DLD1 (cell line): Measurements from ENCODE around the gene VIL1.

Experiments used
- in situ Hi-C: cut with HindIII; loops from 2 replicates; pipeline ENCODE4 v1.10.0; 2017; ENCODE audit warnings: low sequenced_read_pairs

Gene VIL1

DNA sequence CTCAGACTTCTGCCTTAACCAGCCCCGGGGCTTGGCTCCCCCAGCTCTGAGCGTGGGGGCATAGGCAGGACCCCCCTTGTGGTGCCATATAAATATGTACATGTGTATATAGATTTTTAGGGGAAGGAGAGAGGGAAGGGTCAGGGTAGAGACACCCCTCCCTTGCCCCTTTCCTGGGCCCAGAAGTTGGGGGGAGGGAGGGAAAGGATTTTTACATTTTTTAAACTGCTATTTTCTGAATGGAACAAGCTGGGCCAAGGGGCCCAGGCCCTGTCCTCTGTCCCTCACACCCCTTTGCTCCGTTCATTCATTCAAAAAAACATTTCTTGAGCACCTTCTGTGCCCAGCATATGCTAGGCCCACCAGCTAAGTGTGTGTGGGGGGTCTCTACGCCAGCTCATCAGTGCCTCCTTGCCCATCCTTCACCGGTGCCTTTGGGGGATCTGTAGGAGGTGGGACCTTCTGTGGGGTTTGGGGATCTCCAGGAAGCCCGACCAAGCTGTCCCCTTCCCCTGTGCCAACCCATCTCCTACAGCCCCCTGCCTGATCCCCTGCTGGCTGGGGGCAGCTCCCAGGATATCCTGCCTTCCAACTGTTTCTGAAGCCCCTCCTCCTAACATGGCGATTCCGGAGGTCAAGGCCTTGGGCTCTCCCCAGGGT, 13.7 kb upstream of the VIL1 start:
- in situ Hi-C loops: no loop called here

GRCh38 chr2:218405746-218406208, 13.1 kb upstream of the VIL1 start:
- in situ Hi-C loops: no loop called here

DNA sequence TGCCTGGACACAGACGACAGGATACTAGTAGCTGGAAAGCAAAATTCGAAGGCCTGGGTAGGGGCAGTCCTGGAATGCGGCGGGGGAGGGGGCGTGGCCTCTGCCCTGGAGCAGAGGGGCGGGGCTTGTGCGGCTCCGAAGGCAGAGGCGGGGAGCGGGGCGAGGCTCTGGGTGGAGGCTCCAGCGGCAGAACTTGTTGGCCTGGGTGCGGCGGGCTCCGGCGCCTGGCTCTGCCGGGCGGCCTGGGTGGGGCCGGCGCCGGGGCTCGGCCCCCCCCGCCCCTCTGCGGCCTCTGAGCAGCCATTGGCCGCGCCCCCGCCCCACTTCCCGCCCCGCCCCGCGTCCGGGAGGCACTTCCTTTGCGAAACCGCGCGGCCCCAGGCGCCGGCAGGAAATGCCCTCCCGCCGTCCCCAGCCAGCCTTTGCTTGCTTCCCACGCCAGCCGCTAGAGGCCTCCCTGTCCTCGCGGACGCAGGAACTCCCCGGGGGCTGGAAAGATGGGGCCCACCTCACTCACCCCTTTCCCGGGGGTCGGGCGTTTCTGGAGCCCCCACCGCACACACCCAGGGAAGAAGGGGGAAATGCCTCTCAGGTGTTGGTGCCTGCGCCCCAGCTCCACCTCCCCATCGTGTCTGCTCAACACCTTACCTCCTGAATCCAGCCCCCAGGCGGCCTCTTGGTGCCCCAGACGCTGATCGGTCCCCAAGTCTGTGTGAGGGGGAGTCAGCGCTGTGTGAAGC, 12.5 kb upstream of the VIL1 start:
- in situ Hi-C loops: no loop called here

DNA sequence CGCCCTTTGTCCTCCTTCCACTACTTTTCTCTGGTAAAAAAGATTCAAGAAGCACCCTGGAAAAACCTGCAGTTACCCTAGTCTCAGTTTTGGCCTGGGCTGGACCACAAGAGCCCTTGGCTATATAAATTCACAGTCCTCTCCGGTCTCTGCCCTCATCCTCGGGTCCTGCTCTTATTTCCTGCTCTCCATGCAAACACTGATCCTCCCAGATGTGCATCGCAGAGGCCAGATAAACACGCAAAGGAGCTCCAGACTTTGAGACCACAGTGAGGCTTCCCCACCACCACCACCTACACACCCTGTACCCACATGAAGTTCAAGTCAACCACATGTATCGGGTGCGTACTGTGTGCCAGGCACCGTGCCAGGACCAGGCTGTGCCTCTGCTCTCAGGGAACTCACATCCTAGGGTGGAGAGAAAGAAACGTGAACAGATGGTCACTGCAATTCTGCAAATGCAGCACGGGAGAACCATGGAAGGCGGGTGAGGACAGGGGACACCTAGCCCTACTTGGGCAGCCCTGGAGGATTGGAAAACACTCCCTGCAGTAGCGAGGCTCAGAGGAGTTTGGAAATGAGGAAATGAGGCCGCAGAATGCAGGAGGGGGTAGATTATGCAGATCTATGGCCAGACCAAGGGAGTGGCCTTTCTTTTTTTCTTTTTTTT, 11.8 kb upstream of the VIL1 start:
- in situ Hi-C loops: no loop called here

- in situ Hi-C loops: no loop called here
Measured at GRCh38 chr2:218407717-218408116, 11.2 kb upstream of the VIL1 start.

DNA sequence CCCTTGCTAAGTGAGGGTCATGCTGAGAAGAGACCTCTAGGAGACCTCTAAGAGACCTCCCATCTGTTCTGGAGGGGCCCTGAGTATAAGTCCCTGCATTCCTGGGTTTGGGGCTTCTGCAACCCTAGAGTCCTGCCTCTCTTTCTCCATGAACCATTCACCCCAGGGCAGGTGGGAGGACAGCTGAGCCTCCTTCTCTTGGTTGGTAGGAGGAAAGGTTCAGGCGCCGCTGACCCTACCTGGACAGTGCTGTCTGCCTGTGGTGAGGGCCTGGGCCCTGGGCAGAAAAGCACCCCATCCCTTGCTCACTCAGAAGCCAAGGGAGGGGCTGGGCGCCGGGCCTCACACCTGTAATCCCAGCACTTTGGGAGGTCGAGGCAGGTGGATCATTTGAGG, 604 bp upstream of the VIL1 start:
- in situ Hi-C loops: no loop called here

DNA sequence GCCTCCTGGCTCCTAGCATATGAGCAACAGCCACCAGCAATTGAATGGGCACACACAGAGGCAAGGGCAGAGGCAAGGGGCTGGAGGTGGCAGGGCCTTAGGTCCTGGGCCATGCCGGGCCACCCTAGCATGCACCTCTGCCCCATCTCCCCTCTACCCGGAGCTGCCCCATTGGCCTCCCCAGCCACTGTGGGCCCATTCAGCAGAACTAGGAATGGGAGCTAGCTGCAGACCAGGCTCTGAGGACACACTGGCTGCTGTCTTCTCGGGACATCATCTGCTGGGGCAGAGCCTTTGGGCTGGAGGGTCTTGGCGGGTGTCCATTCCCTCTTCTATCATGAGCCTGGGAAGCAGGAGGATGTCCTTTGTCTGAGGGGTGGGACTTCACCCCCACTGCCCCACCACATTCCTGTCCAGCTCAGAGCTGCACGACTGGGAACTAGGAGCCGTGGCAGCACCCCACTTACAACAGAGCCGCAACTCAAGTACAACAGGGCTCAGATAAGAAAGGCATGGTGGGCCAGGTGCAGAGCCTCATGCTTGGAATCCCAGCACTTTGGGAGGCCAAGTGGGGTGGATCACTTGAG, 800 bp downstream of the VIL1 start:
- in situ Hi-C loops: no loop called here

GRCh38 chr2:218421027-218421426, 2.1 kb downstream of the VIL1 start:
- in situ Hi-C loops: no loop called here

DNA sequence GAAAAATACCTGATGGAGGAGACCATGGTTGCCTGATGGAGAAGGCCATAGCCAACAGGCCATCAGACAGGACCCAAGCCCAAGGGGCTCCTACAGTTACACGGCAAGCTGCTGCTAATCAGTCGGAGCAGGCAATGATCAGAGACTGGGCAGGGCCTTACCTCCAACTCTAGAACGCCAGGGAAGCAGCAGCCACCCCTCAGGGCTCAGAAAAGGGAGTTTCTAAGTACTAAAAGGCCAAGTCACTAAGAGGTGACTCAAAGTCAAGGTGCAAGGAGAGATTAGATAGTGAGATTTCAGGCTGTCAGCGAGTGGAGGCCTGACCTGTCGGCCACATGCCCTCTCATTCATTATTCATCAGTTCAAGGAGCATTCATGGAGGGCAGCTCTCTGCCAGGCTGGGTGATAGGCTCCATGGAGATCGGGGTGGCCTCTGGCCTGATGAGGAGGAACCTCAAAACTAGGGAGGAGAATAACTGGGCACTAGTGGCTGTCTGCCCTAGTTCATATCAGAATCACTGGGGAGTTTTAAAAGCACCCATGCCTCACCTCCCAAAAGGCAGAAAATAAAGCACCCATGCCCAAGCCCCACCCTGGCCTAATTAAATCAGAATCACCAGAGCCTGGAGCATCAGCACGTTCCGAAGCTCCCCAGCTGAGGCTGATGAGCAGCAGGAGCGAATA, 3.6 kb downstream of the VIL1 start:
- in situ Hi-C loops: no loop called here

DNA sequence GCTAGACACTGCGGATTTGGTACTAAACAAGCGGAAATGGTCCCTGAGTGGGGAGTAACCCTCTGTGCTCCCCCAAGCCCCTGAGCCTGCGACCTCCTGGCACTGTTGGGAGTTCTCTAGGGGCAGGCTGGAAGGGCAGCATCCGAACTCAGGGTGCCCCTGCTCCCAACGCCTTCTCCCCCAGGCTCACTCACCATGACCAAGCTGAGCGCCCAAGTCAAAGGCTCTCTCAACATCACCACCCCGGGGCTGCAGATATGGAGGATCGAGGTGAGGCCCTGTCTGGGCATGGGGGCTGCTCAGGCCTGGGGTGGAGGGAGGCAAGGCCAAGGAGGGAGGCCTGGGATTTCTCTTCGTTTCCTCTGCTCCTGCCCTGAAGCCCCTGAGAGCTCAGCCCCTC, 4.7 kb downstream of the VIL1 start:
- in situ Hi-C loops: no loop called here

DNA sequence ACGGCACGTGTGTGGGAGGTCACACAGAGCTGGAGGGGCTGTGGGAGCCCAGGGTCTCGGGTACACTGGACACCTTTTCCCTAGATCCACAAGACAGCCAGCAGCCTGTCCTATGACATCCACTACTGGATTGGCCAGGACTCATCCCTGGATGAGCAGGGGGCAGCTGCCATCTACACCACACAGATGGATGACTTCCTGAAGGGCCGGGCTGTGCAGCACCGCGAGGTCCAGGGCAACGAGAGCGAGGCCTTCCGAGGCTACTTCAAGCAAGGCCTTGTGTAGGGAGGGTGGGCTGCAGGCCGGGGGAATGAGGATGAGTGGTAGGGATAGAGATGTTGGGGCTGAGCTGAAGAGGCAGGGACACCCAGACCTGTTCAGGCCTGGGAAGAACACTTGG, 6.6 kb downstream of the VIL1 start:
- in situ Hi-C loops: no loop called here

DNA sequence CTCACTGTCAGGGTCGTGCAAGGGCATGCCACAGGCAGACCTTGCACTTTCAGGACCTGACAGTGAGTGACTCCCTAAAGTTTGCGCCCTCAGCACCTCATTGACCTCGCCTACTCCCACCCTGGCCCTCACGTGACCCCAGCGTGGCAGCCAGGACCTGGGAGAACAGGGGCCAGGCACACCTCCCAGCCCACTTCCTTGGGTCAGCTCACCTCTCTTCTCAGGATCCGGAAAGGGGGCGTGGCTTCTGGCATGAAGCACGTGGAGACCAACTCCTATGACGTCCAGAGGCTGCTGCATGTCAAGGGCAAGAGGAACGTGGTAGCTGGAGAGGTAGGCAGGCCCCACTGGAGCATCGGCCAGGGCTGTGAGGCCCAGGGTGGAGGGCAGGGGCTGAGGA, 8.8 kb downstream of the VIL1 start:
- in situ Hi-C loops: no loop called here

- in situ Hi-C loops: no loop called here
Measured at GRCh38 chr2:218428846-218429558, 10.1 kb downstream of the VIL1 start.

DNA sequence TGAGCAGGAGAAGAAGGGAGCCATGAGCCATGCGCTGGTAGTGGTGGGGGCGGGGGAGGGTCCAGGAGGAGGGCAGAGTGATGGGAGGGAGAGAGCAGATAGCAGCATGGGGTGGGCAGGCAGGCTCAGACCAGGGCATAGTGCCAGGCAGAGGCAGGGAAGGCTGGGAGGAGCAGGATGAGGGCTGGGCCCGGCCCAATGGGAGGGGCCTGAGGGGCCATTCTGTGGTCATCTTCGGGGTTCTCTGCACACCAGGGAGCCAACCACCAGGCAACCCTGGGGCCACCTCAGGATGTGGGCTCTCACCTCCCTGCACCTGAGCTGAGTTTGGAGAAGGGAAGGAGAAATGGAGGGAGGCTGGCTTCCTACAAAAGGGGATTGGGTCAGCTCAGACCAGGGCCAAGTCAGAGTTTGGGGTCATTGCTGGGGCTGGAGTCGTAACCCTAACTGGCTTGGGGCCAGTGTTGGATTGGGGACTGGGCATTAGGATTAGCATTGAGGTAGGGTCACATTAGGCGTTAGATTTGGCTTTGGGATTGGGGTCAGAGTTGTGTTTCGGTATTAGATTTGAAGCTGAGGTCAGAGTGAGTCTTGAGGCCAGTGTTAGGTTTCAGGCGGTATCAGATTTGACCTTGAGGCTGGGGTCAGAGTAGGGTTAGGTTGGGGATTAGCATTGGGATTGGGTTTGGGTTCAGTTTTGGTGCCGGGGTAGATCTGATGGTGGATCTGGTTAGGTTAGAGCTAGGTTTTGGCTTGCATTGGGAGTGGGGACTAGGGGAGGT, 11.2 kb downstream of the VIL1 start:
- in situ Hi-C loops: no loop called here

- in situ Hi-C loops: no loop called here
Measured at GRCh38 chr2:218430721-218431120, 11.8 kb downstream of the VIL1 start.

DNA sequence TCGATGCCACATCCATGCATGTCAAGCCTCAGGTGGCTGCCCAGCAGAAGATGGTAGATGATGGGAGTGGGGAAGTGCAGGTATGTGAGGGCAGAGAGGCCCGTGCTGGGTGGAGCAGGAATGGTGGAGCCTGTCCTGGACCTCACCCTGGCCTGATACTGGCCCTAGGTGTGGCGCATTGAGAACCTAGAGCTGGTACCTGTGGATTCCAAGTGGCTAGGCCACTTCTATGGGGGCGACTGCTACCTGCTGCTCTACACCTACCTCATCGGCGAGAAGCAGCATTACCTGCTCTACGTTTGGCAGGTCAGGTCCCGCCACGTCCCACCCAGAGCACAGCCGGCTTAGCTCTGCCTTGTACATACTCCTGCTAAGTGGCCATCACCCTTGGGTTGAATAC, 13.0 kb downstream of the VIL1 start:
- in situ Hi-C loops: no loop called here

DNA sequence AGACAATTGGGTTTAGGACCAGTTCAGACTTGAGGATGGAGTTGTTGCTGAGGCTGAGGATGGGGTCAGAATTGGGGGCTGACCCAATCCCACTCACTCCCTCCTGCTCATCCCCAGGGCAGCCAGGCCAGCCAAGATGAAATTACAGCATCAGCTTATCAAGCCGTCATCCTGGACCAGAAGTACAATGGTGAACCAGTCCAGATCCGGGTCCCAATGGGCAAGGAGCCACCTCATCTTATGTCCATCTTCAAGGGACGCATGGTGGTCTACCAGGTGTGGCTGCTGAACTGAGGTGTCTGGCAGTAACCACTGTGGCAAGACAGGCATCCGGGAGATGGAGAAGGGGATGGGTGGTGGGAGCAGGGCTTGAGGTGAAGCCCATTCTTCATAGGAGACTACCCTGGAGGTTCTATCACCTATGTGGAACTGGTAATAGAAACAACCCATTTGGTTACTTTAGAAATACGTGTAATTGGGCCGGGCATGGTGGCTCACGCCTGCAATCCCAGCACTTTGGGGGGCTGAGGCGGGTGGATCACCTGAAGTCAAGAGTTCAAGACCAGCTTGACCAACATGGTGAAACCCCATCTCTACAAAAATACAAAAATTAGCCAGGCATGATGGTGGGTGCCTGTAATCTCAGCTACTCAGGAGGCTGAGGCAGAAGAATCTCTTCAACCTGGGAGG, 13.9 kb downstream of the VIL1 start:
- in situ Hi-C loops: no loop called here

GRCh38 chr2:218434456-218434855, 15.5 kb downstream of the VIL1 start:
- in situ Hi-C loops: no loop called here
